ENCODE data around the gene ZNF410.
"Not testable (repeated sequence)": the region's sequence is repeated elsewhere in the genome, so short reads cannot be mapped to it uniquely, and the experiment has no call there.

Gene ZNF410

GRCh38 chr14:73884438-73885190 is 2.0 kb upstream of the ZNF410 start:
- DNase-seq (ENCODE audit: low read depth), result no peak

- DNase-seq (ENCODE audit: low read depth), result no peak
These were observed 608 bp downstream of the ZNF410 start for GRCh38 chr14:73887318-73887616.

- no peak for DNase-seq (ENCODE audit: low read depth)
These were observed 1.2 kb downstream of the ZNF410 start for GRCh38 chr14:73887694-73888459.

- no peak for DNase-seq (ENCODE audit: low read depth)
These were observed 1.7 kb downstream of the ZNF410 start for GRCh38 chr14:73888460-73888725.

GRCh38 chr14:73888971-73889370 is 2.3 kb downstream of the ZNF410 start:
- no peak for DNase-seq (ENCODE audit: low read depth)

- DNase-seq (ENCODE audit: low read depth), result no peak
These were observed 2.7 kb downstream of the ZNF410 start for GRCh38 chr14:73889376-73889775.

GRCh38 chr14:73894180-73894687 is 7.6 kb downstream of the ZNF410 start:
- DNase-seq (ENCODE audit: low read depth), result not testable (repeated sequence)

- DNase-seq (ENCODE audit: low read depth), result no peak
These were observed 9.3 kb downstream of the ZNF410 start for GRCh38 chr14:73895939-73896338.

GRCh38 chr14:73896521-73896920 is 9.9 kb downstream of the ZNF410 start:
- DNase-seq (ENCODE audit: low read depth), result no peak

- DNase-seq (ENCODE audit: low read depth), result no peak
These were observed 16.4 kb downstream of the ZNF410 start for GRCh38 chr14:73903028-73903427.

GRCh38 chr14:73909681-73910080 is 23.0 kb downstream of the ZNF410 start:
- no peak for DNase-seq (ENCODE audit: low read depth)

- DNase-seq (ENCODE audit: low read depth), result no peak
These were observed 26.6 kb downstream of the ZNF410 start for GRCh38 chr14:73913256-73913655.

- no peak for DNase-seq (ENCODE audit: low read depth)
These were observed 29.7 kb downstream of the ZNF410 start for GRCh38 chr14:73916324-73916723.

- DNase-seq (ENCODE audit: low read depth), result not testable (repeated sequence)
These were observed 32.8 kb downstream of the ZNF410 start for GRCh38 chr14:73919457-73919856.

- DNase-seq (ENCODE audit: low read depth), result no peak
These were observed 37.7 kb downstream of the ZNF410 start for GRCh38 chr14:73924337-73924736.

- DNase-seq (ENCODE audit: low read depth), result no peak
These were observed 49.0 kb downstream of the ZNF410 start for GRCh38 chr14:73935666-73936065.

- no peak for DNase-seq (ENCODE audit: low read depth)
These were observed 49.9 kb downstream of the ZNF410 start for GRCh38 chr14:73936548-73936947.

GRCh38 chr14:73937012-73937411 is 50.4 kb downstream of the ZNF410 start:
- no peak for DNase-seq (ENCODE audit: low read depth)

- DNase-seq (ENCODE audit: low read depth), result no peak
These were observed 55.5 kb downstream of the ZNF410 start for GRCh38 chr14:73942180-73942579.

- no peak for DNase-seq (ENCODE audit: low read depth)
These were observed 56.4 kb downstream of the ZNF410 start for GRCh38 chr14:73943083-73943482.

GRCh38 chr14:73944432-73945158 is 57.9 kb downstream of the ZNF410 start:
- no peak for DNase-seq (ENCODE audit: low read depth)

GRCh38 chr14:73945159-73945670 is 58.6 kb downstream of the ZNF410 start:
- no peak for DNase-seq (ENCODE audit: low read depth)

All from stimulated activated CD8-positive, alpha-beta memory T cell treated with anti-CD3 and anti-CD28 coated beads, Interleukin-15, amount 100 ng/mL, for 24 hours (primary cell).